ENCODE results near the gene HPSE2.

The HPSE2 gene

DNA sequence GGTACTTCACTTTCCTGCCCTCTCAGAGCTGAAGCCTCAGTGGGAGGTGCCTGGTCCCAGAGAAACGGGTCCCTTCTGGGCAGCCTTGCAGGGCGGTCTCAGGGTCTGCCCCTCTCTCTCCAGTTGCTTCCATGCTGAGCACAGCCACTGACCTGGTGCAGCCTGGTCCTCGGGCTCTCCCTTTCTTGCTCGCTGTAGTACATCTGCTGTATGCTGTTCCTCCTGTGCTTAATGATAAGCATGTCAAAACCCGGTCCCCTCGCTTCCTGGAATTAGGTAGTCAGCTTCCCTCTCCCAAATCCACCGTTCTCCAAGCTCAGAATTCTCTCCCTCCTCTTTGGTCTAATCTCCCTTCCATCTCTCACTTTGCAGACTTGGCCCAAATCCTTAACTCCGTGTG lies 777.9 kb downstream of the HPSE2 start:
- DNase-seq = no peak
- no peak overlapping the region for H3K4me2 ChIP-seq (ENCODE audit: insufficient read depth, low read length)
- H3K4me3 ChIP-seq (ENCODE audit: low read depth in 1 of 2, low read length in 2 of 2) = no peak overlapping the region
- H3K79me2 ChIP-seq (ENCODE audit: insufficient read depth, low read length) = no peaks in the 10 kb centered on the region
- no peak for TF ChIP-seq EZH2 (IDR thresholded peaks at IDR 0.05; ENCODE audit: borderline replicate concordance, low read depth, low read length, severe bottlenecking)
- TF ChIP-seq, protein P1, sequence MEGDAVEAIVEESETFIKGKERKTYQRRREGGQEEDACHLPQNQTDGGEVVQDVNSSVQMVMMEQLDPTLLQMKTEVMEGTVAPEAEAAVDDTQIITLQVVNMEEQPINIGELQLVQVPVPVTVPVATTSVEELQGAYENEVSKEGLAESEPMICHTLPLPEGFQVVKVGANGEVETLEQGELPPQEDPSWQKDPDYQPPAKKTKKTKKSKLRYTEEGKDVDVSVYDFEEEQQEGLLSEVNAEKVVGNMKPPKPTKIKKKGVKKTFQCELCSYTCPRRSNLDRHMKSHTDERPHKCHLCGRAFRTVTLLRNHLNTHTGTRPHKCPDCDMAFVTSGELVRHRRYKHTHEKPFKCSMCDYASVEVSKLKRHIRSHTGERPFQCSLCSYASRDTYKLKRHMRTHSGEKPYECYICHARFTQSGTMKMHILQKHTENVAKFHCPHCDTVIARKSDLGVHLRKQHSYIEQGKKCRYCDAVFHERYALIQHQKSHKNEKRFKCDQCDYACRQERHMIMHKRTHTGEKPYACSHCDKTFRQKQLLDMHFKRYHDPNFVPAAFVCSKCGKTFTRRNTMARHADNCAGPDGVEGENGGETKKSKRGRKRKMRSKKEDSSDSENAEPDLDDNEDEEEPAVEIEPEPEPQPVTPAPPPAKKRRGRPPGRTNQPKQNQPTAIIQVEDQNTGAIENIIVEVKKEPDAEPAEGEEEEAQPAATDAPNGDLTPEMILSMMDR (IDR thresholded peaks at IDR 0.05; ENCODE audit: borderline replicate concordance, extremely low read depth, low read length, poor library complexity, severe bottlenecking) = no peak
- no peak overlapping the region for H3K9ac ChIP-seq (ENCODE audit: low read depth, low read length)
- H3K27ac ChIP-seq (ENCODE audit: low read length) = no peak overlapping the region
- ATAC-seq (ENCODE audit: insufficient read depth, low read depth) = no peak
- H2AFZ ChIP-seq (ENCODE audit: low read depth, low read length) = no peak overlapping the region
- H4K20me1 ChIP-seq (ENCODE audit: insufficient read depth, low read length) = no peaks in the 10 kb centered on the region
- peaks cover 14% of the 10 kb centered on the region for H3K27me3 ChIP-seq (ENCODE audit: insufficient read depth, low read length, poor library complexity)
- H3K36me3 ChIP-seq (ENCODE audit: insufficient read depth, low read length) = no peaks in the 10 kb centered on the region
- H3K9me3 ChIP-seq (ENCODE audit: insufficient read depth, low read length, severe bottlenecking) = no peaks in the 10 kb centered on the region
- H3K4me1 ChIP-seq (ENCODE audit: insufficient read depth, low read length) = no peaks in the 10 kb centered on the region

DNA sequence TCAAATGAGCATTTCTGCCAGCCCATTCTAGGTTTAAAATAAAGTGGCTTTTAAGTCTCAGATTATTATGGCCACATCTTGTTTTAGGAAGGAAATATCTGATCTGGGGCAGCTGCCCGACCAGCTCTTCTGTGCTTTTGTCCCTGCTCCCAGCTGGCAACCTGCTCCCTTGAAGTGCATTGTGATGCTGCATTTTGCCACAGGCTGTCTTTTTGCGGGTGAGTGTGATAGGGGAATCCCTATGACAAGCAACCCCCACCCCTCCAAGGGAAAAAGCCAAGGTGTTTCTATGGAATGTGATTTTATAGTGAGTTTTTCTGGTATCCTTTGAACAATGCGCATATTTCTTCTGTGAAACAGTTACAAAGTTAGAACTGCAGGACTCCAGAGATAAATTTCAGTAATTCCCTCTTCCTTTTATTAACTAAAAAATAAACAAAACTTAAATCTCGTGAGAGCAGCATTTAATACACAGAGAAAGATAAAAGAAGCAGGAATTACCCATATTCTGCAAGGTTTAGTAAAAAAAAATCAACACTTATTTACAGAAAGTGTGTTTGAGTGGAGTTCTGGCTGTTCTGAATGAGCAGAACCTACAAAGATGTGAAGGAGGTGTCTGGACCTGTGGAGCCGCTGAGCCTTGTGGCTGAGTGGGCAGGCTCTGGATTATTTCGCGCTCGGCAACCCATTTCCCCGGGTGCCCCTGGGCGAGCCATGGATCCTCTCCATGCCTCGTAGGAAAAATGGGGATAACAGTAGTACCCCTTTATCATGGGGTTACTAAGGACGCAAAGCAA lies 778.8 kb downstream of the HPSE2 start:
- no peaks in the 10 kb centered on the region for H4K20me1 ChIP-seq (ENCODE audit: insufficient read depth, low read length)
- H3K4me2 ChIP-seq (ENCODE audit: insufficient read depth, low read length) = no peak overlapping the region
- H3K79me2 ChIP-seq (ENCODE audit: insufficient read depth, low read length) = no peaks in the 10 kb centered on the region
- H3K4me1 ChIP-seq (ENCODE audit: insufficient read depth, low read length) = no peaks in the 10 kb centered on the region
- peaks cover 18% of the 10 kb centered on the region for H3K27me3 ChIP-seq (ENCODE audit: insufficient read depth, low read length, poor library complexity)
- no peaks in the 10 kb centered on the region for H3K36me3 ChIP-seq (ENCODE audit: insufficient read depth, low read length)
- no peak overlapping the region for H2AFZ ChIP-seq (ENCODE audit: low read depth, low read length)
- no peaks in the 10 kb centered on the region for H3K9me3 ChIP-seq (ENCODE audit: insufficient read depth, low read length, severe bottlenecking)
- H3K9ac ChIP-seq (ENCODE audit: low read depth, low read length) = no peak overlapping the region
- DNase-seq (no peak), ATAC-seq (ENCODE audit: insufficient read depth, low read depth) (no peak)
- no peak overlapping the region for H3K4me3 ChIP-seq (ENCODE audit: low read depth in 1 of 2, low read length in 2 of 2)
- TF ChIP-seq EZH2 (IDR thresholded peaks at IDR 0.05; ENCODE audit: borderline replicate concordance, low read depth, low read length, severe bottlenecking) = no peak
- TF ChIP-seq, protein P1 (IDR thresholded peaks at IDR 0.05; ENCODE audit: borderline replicate concordance, extremely low read depth, low read length, poor library complexity, severe bottlenecking) = no peak
- no peak overlapping the region for H3K27ac ChIP-seq (ENCODE audit: low read length)

DNA sequence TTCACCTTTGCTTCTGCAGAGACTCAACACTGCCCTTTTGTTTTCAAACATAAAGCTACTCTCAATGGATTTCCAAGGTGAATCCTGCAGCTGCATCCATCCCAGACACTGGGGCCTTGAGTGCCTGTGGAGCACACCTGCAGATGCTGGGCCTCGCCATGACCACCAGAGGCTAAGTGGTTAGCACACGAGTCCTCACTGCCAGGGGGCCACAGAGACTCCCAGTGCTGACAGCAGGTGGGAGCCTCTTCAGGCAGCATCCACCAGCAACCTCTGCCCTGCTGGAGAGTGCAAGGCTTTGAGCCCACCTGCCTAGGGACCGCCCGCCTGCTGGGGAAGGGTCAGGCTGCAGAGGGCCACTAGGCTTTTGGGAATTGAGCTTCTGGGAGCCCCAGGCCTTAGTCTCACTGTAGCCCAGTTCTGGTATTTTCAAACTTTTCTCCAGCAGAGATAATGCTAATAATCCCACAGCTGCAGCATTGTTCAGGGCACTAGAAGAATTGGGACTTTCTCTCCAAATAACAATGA lies 779.5 kb downstream of the HPSE2 start:
- Histone ChIP-seq H2AFZ (ENCODE audit: low read depth, low read length) (no peak overlapping the region), H3K4me1 (ENCODE audit: insufficient read depth, low read length) (no peaks in the 10 kb centered on the region), H3K27me3 (ENCODE audit: insufficient read depth, low read length, poor library complexity) (peaks cover 19% of the 10 kb centered on the region), H3K4me3 (ENCODE audit: low read depth in 1 of 2, low read length in 2 of 2) (no peak overlapping the region), H3K9ac (ENCODE audit: low read depth, low read length) (no peak overlapping the region), H3K79me2 (ENCODE audit: insufficient read depth, low read length) (no peaks in the 10 kb centered on the region), H4K20me1 (ENCODE audit: insufficient read depth, low read length) (no peaks in the 10 kb centered on the region), H3K9me3 (ENCODE audit: insufficient read depth, low read length, severe bottlenecking) (no peaks in the 10 kb centered on the region), H3K36me3 (ENCODE audit: insufficient read depth, low read length) (no peaks in the 10 kb centered on the region), H3K4me2 (ENCODE audit: insufficient read depth, low read length) (no peak overlapping the region), H3K27ac (ENCODE audit: low read length) (no peak overlapping the region)
- no peak for TF ChIP-seq EZH2 (IDR thresholded peaks at IDR 0.05; ENCODE audit: borderline replicate concordance, low read depth, low read length, severe bottlenecking)
- TF ChIP-seq, protein P1 (IDR thresholded peaks at IDR 0.05; ENCODE audit: borderline replicate concordance, extremely low read depth, low read length, poor library complexity, severe bottlenecking) = no peak
- DNase-seq (no peak), ATAC-seq (ENCODE audit: insufficient read depth, low read depth) (no peak)

Measured in DND-41 (cell line).